Measurements from ENCODE around the gene TUBA3E.
"Not testable (repeated sequence)": the region's sequence is repeated elsewhere in the genome, so short reads cannot be mapped to it uniquely, and the experiment has no call there.

DNA sequence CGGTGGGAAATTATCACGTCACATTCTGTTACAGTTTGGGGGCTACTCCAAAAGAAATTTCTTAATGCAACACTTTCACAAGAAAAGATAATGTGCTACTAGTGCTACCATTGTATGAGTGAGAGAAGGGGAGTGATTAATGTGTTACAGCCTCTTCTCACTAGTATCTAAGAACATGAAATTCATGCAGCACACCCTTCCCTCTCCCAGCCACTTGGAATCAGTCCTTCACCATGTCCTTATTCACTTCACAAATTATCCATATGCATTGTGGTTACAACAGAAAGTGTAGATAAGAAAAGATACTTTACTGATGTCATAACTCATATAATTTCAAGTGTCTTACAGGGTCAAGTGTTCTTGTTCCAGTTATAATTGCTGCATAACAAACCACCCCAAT lies 20.9 kb upstream of the TUBA3E start:
- not testable (repeated sequence) for TF ChIP-seq POLR2AphosphoS5 (IDR thresholded peaks at IDR 0.05; ENCODE audit: borderline replicate concordance, low read depth, low read length); EZH2 (IDR thresholded peaks at IDR 0.05)
